HG03571 (cell line): ENCODE measurements around the gene CGNL1.

ENCODE experiments used
- ATAC-seq: cut with Tn5 transposase; IDR thresholded peaks from one replicate; pipeline ENCODE4 v1.9.1; 2021; ENCODE audit not compliant: unreplicated experiment

CGNL1 gene

GRCh38 chr15:57386976-57387375 is 10.7 kb downstream of the CGNL1 start:
- no peak for ATAC-seq

- no peak for ATAC-seq
Observed at GRCh38 chr15:57387564-57388076, 11.3 kb downstream of the CGNL1 start.

- ATAC-seq = no peak
Observed at GRCh38 chr15:57388464-57388863, 12.2 kb downstream of the CGNL1 start.

GRCh38 chr15:57389991-57390390 is 13.7 kb downstream of the CGNL1 start:
- no peak for ATAC-seq

- ATAC-seq = no peak
Observed at GRCh38 chr15:57390583-57390982, 14.3 kb downstream of the CGNL1 start.

GRCh38 chr15:57391537-57391936 is 15.2 kb downstream of the CGNL1 start:
- ATAC-seq = no peak

- no peak for ATAC-seq
Observed at GRCh38 chr15:57393061-57393460, 16.8 kb downstream of the CGNL1 start.

- ATAC-seq = no peak
Observed at GRCh38 chr15:57395292-57395691, 19.0 kb downstream of the CGNL1 start.

- no peak for ATAC-seq
Observed at GRCh38 chr15:57398336-57398735, 22.0 kb downstream of the CGNL1 start.

GRCh38 chr15:57401546-57401945 is 25.2 kb downstream of the CGNL1 start:
- no peak for ATAC-seq

GRCh38 chr15:57403017-57403416 is 26.7 kb downstream of the CGNL1 start:
- ATAC-seq = no peak

GRCh38 chr15:57403566-57404325 is 27.4 kb downstream of the CGNL1 start:
- no peak for ATAC-seq

- ATAC-seq = no peak
Observed at GRCh38 chr15:57405133-57405532, 28.8 kb downstream of the CGNL1 start.

GRCh38 chr15:57406062-57406772 is 29.9 kb downstream of the CGNL1 start:
- no peak for ATAC-seq

GRCh38 chr15:57410373-57410772 is 34.1 kb downstream of the CGNL1 start:
- ATAC-seq = no peak

- no peak for ATAC-seq
Observed at GRCh38 chr15:57411945-57412768, 35.9 kb downstream of the CGNL1 start.

- no peak for ATAC-seq
Observed at GRCh38 chr15:57415602-57416001, 39.3 kb downstream of the CGNL1 start.

- no peak for ATAC-seq
Observed at GRCh38 chr15:57418635-57419034, 42.3 kb downstream of the CGNL1 start.

GRCh38 chr15:57419335-57419734 is 43.0 kb downstream of the CGNL1 start:
- no peak for ATAC-seq

- ATAC-seq = no peak
Observed at GRCh38 chr15:57421110-57421509, 44.8 kb downstream of the CGNL1 start.

GRCh38 chr15:57421551-57421950 is 45.2 kb downstream of the CGNL1 start:
- ATAC-seq = no peak
